ENCODE data around the gene SIGMAR1.

The SIGMAR1 gene

DNA sequence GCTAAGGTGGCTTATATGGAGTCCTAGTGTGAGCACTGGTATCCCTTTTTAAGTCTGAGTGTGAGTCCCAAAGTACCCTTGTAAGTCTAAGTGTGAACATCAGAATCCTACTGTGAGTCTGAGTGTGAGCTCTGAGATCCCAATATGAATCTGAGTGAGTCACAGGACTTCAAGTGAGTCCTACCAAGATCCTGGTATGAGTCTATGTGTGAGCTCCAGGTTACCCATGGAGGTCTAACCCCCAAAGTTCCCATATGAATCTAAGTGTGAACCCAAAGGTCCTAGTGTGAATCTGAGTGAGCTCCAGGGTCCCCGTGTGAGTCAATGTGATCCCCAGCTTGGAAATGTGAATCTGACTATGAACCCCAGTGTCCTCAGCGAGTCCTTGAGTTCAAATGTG, 50.3 kb downstream of the SIGMAR1 start:
- Histone ChIP-seq H3K4me1 (ENCODE audit: control insufficient read depth, insufficient read depth, low read length, unreplicated experiment) (no peaks in the 10 kb centered on the region), H3K27me3 (ENCODE audit: insufficient read depth, low read length) (peaks cover 97% of the 10 kb centered on the region), H3K36me3 (ENCODE audit: insufficient read depth, low read length) (no peaks in the 10 kb centered on the region), H3K27ac (ENCODE audit: low read depth, low read length) (no peak overlapping the region), H3K79me2 (ENCODE audit: control insufficient read depth, insufficient read depth, low read length, unreplicated experiment) (no peaks in the 10 kb centered on the region), H2AFZ (ENCODE audit: low read length, unreplicated experiment) (no peak overlapping the region), H3K4me3 (ENCODE audit: low read depth, low read length) (no peak overlapping the region)

DNA sequence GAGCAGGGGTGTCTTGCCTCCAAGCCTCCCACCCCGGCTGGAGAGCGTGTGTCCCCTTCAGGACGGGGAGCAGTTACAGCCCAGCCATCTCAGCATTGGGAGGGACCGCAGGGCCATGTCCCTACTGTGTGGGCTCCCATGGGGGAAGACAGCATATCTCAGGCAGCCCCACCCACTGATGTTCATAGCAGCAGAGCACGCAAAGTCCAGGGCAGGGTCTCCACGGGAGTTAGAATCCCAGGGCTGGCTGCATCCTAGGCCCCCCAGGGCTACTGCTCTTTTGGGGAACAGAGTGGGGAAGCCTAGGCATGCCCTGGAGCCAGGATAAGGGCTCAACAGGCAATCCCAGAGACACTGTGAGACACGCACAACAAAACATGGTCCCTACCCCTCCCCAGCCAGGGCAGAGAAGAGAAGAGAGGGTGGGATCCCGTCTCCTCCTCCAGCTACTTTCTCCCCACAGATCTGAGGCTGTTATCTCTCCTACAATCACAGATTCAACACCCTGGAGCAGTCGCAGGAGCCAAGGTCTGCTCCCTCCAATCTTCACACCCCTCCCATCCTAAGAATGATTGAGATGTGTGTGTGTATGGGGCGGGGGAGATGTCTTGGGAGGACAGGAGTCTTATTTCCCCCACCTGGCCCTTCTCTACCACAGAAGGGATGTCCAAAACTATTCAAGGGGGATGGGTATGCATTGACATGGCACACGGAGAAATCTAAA, 51.5 kb downstream of the SIGMAR1 start:
- Histone ChIP-seq H3K4me3 (ENCODE audit: low read depth, low read length) (no peak overlapping the region), H3K27ac (ENCODE audit: low read depth, low read length) (no peak overlapping the region), H2AFZ (ENCODE audit: low read length, unreplicated experiment) (no peak overlapping the region), H3K79me2 (ENCODE audit: control insufficient read depth, insufficient read depth, low read length, unreplicated experiment) (no peaks in the 10 kb centered on the region), H3K36me3 (ENCODE audit: insufficient read depth, low read length) (no peaks in the 10 kb centered on the region), H3K27me3 (ENCODE audit: insufficient read depth, low read length) (peaks cover 89% of the 10 kb centered on the region), H3K4me1 (ENCODE audit: control insufficient read depth, insufficient read depth, low read length, unreplicated experiment) (no peaks in the 10 kb centered on the region)

DNA sequence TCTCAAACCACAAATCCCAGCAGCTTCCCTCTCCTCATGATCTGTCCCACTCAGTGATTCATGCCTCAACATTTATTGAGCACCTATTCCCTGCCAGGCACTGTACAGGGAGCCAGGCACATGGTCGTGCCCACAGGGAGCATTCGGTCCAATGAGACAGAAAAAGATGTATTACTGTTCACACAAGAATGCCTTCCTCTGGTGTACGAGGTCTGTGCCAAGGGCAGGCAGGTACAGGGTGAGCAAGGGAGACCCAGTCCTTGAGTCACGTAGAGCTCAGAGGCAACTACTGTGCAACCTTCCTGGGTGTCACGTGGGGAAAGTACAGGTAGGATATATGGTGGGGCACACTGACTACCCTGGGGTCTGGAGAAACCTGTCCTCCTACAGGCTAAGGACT, 52.6 kb downstream of the SIGMAR1 start:
- no peaks in the 10 kb centered on the region for H3K36me3 ChIP-seq (ENCODE audit: insufficient read depth, low read length)
- no peak overlapping the region for H3K27ac ChIP-seq (ENCODE audit: low read depth, low read length)
- no peaks in the 10 kb centered on the region for H3K4me1 ChIP-seq (ENCODE audit: control insufficient read depth, insufficient read depth, low read length, unreplicated experiment)
- no peak overlapping the region for H2AFZ ChIP-seq (ENCODE audit: low read length, unreplicated experiment)
- no peak overlapping the region for H3K4me3 ChIP-seq (ENCODE audit: low read depth, low read length)
- peaks cover 87% of the 10 kb centered on the region for H3K27me3 ChIP-seq (ENCODE audit: insufficient read depth, low read length)
- H3K79me2 ChIP-seq (ENCODE audit: control insufficient read depth, insufficient read depth, low read length, unreplicated experiment): no peaks in the 10 kb centered on the region
